ENCODE results near the gene ATF6.

ATF6 gene

GRCh38 chr1:161987872-161988271 is 221.8 kb downstream of the ATF6 start:
- Histone ChIP-seq H3K4me1 (ENCODE audit: insufficient read depth, low read length) (no peaks in the 10 kb centered on the region), H3K36me3 (ENCODE audit: insufficient read depth, low read length) (no peaks in the 10 kb centered on the region), H3K9ac (ENCODE audit: low read depth, low read length) (no peak overlapping the region), H3K9me3 (ENCODE audit: control insufficient read depth, insufficient read depth, low read length) (peaks cover 8% of the 10 kb centered on the region; the same call in 1 of the 2 replicates)

- Histone ChIP-seq H3K9me3 (ENCODE audit: control insufficient read depth, insufficient read depth, low read length) (peaks cover 8% of the 10 kb centered on the region), H3K9ac (ENCODE audit: low read depth, low read length) (no peak overlapping the region), H3K36me3 (ENCODE audit: insufficient read depth, low read length) (no peaks in the 10 kb centered on the region), H3K4me1 (ENCODE audit: insufficient read depth, low read length) (no peaks in the 10 kb centered on the region)
Observed at GRCh38 chr1:161988413-161988812, 222.3 kb downstream of the ATF6 start.

- H3K9me3 ChIP-seq (ENCODE audit: control insufficient read depth, insufficient read depth, low read length) = peaks cover 8% of the 10 kb centered on the region
- H3K9ac ChIP-seq (ENCODE audit: low read depth, low read length) = no peak overlapping the region
- no peaks in the 10 kb centered on the region for H3K4me1 ChIP-seq (ENCODE audit: insufficient read depth, low read length)
- no peaks in the 10 kb centered on the region for H3K36me3 ChIP-seq (ENCODE audit: insufficient read depth, low read length)
Observed at GRCh38 chr1:161989108-161989507, 223.0 kb downstream of the ATF6 start.

GRCh38 chr1:161989786-161990185 is 223.7 kb downstream of the ATF6 start:
- Histone ChIP-seq H3K9me3 (ENCODE audit: control insufficient read depth, insufficient read depth, low read length) (peaks cover 8% of the 10 kb centered on the region), H3K9ac (ENCODE audit: low read depth, low read length) (no peak overlapping the region), H3K4me1 (ENCODE audit: insufficient read depth, low read length) (no peaks in the 10 kb centered on the region), H3K36me3 (ENCODE audit: insufficient read depth, low read length) (no peaks in the 10 kb centered on the region)

GRCh38 chr1:161993576-161993975 is 227.5 kb downstream of the ATF6 start:
- H3K9ac ChIP-seq (ENCODE audit: low read depth, low read length) = no peak overlapping the region
- no peaks in the 10 kb centered on the region for H3K4me1 ChIP-seq (ENCODE audit: insufficient read depth, low read length)
- H3K9me3 ChIP-seq (ENCODE audit: control insufficient read depth, insufficient read depth, low read length) = no peaks in the 10 kb centered on the region; the same call in 1 of the 2 replicates
- no peaks in the 10 kb centered on the region for H3K36me3 ChIP-seq (ENCODE audit: insufficient read depth, low read length)

GRCh38 chr1:161994175-161994668 is 228.1 kb downstream of the ATF6 start:
- no peaks in the 10 kb centered on the region for H3K36me3 ChIP-seq (ENCODE audit: insufficient read depth, low read length)

GRCh38 chr1:161997152-161997551 is 231.0 kb downstream of the ATF6 start:
- Histone ChIP-seq H3K36me3 (ENCODE audit: insufficient read depth, low read length) (no peaks in the 10 kb centered on the region), H3K9me3 (ENCODE audit: control insufficient read depth, insufficient read depth, low read length) (no peaks in the 10 kb centered on the region; the same call in 1 of the 2 replicates), H3K9ac (ENCODE audit: low read depth, low read length) (no peak overlapping the region), H3K4me1 (ENCODE audit: insufficient read depth, low read length) (no peaks in the 10 kb centered on the region)

More at GRCh38 chr1:161994175-161994668, 228.1 kb downstream of the ATF6 start:
- Histone ChIP-seq H3K9me3 (ENCODE audit: control insufficient read depth, insufficient read depth, low read length) (no peaks in the 10 kb centered on the region; the same call in 1 of the 2 replicates), H3K9ac (ENCODE audit: low read depth, low read length) (no peak overlapping the region), H3K4me1 (ENCODE audit: insufficient read depth, low read length) (no peaks in the 10 kb centered on the region)

GRCh38 chr1:161998811-161999210 is 232.7 kb downstream of the ATF6 start:
- Histone ChIP-seq H3K4me1 (ENCODE audit: insufficient read depth, low read length) (peaks cover 8% of the 10 kb centered on the region; the same call in 1 of the 2 replicates), H3K36me3 (ENCODE audit: insufficient read depth, low read length) (no peaks in the 10 kb centered on the region), H3K9ac (ENCODE audit: low read depth, low read length) (no peak overlapping the region), H3K9me3 (ENCODE audit: control insufficient read depth, insufficient read depth, low read length) (no peaks in the 10 kb centered on the region)

- H3K4me1 ChIP-seq (ENCODE audit: insufficient read depth, low read length) = peaks cover 8% of the 10 kb centered on the region; the same call in 1 of the 2 replicates
- H3K36me3 ChIP-seq (ENCODE audit: insufficient read depth, low read length) = no peaks in the 10 kb centered on the region
- no peak overlapping the region for H3K9ac ChIP-seq (ENCODE audit: low read depth, low read length)
- no peaks in the 10 kb centered on the region for H3K9me3 ChIP-seq (ENCODE audit: control insufficient read depth, insufficient read depth, low read length)
Observed at GRCh38 chr1:161999301-162000052, 233.4 kb downstream of the ATF6 start.

GRCh38 chr1:162000053-162000420 is 233.9 kb downstream of the ATF6 start:
- no peaks in the 10 kb centered on the region for H3K9me3 ChIP-seq (ENCODE audit: control insufficient read depth, insufficient read depth, low read length)
- no peaks in the 10 kb centered on the region for H3K36me3 ChIP-seq (ENCODE audit: insufficient read depth, low read length)
- no peak overlapping the region for H3K9ac ChIP-seq (ENCODE audit: low read depth, low read length)
- H3K4me1 ChIP-seq (ENCODE audit: insufficient read depth, low read length) = peaks cover 8% of the 10 kb centered on the region; the same call in 1 of the 2 replicates

GRCh38 chr1:162003061-162003829 is 237.1 kb downstream of the ATF6 start:
- Histone ChIP-seq H3K9ac (ENCODE audit: low read depth, low read length) (no peak overlapping the region), H3K4me1 (ENCODE audit: insufficient read depth, low read length) (peaks cover 8% of the 10 kb centered on the region; the same call in 1 of the 2 replicates), H3K9me3 (ENCODE audit: control insufficient read depth, insufficient read depth, low read length) (no peaks in the 10 kb centered on the region), H3K36me3 (ENCODE audit: insufficient read depth, low read length) (no peaks in the 10 kb centered on the region)

GRCh38 chr1:162003830-162004215 is 237.7 kb downstream of the ATF6 start:
- H3K36me3 ChIP-seq (ENCODE audit: insufficient read depth, low read length) = no peaks in the 10 kb centered on the region
- peaks cover 8% of the 10 kb centered on the region; the same call in 1 of the 2 replicates for H3K4me1 ChIP-seq (ENCODE audit: insufficient read depth, low read length)
- no peak overlapping the region for H3K9ac ChIP-seq (ENCODE audit: low read depth, low read length)
- H3K9me3 ChIP-seq (ENCODE audit: control insufficient read depth, insufficient read depth, low read length) = no peaks in the 10 kb centered on the region

GRCh38 chr1:162004441-162004950 is 238.4 kb downstream of the ATF6 start:
- Histone ChIP-seq H3K9me3 (ENCODE audit: control insufficient read depth, insufficient read depth, low read length) (no peaks in the 10 kb centered on the region), H3K36me3 (ENCODE audit: insufficient read depth, low read length) (no peaks in the 10 kb centered on the region), H3K4me1 (ENCODE audit: insufficient read depth, low read length) (peaks cover 8% of the 10 kb centered on the region; the same call in 1 of the 2 replicates), H3K9ac (ENCODE audit: low read depth, low read length) (no peak overlapping the region)

- H3K36me3 ChIP-seq (ENCODE audit: insufficient read depth, low read length) = no peaks in the 10 kb centered on the region
- H3K4me1 ChIP-seq (ENCODE audit: insufficient read depth, low read length) = peaks cover 8% of the 10 kb centered on the region; the same call in 1 of the 2 replicates
- H3K9ac ChIP-seq (ENCODE audit: low read depth, low read length) = no peak overlapping the region
- no peaks in the 10 kb centered on the region for H3K9me3 ChIP-seq (ENCODE audit: control insufficient read depth, insufficient read depth, low read length)
Observed at GRCh38 chr1:162006081-162006480, 240.0 kb downstream of the ATF6 start.
